HG02973 (cell line): Measurements from ENCODE around the gene NFIC.
"Not testable (repeated sequence)": the region's sequence is repeated elsewhere in the genome, so short reads cannot be mapped to it uniquely, and the experiment has no call there.

Source experiments
- ATAC-seq: cut with Tn5 transposase; IDR thresholded peaks from one replicate; pipeline ENCODE4 v1.9.1; 2021; ENCODE audit warnings: moderate library complexity; ENCODE audit not compliant: unreplicated experiment

Gene NFIC

GRCh38 chr19:3396881-3397265, 30.5 kb downstream of the NFIC start:
- ATAC-seq = no peak

- no peak for ATAC-seq
These were observed 31.1 kb downstream of the NFIC start for GRCh38 chr19:3397266-3398022.

GRCh38 chr19:3398114-3398899, 31.9 kb downstream of the NFIC start:
- ATAC-seq = no peak

- no peak for ATAC-seq
These were observed 32.5 kb downstream of the NFIC start for GRCh38 chr19:3398900-3399278.

GRCh38 chr19:3399311-3399710, 32.9 kb downstream of the NFIC start:
- ATAC-seq = not testable (repeated sequence)

GRCh38 chr19:3401004-3401768, 34.8 kb downstream of the NFIC start:
- no peak for ATAC-seq

- ATAC-seq = no peak
These were observed 36.5 kb downstream of the NFIC start for GRCh38 chr19:3402631-3403443.

- no peak for ATAC-seq
These were observed 37.3 kb downstream of the NFIC start for GRCh38 chr19:3403489-3404323.

- no peak for ATAC-seq
These were observed 38.2 kb downstream of the NFIC start for GRCh38 chr19:3404324-3405260.

- no peak for ATAC-seq
These were observed 38.9 kb downstream of the NFIC start for GRCh38 chr19:3405261-3405653.

- no peak for ATAC-seq
These were observed 40.3 kb downstream of the NFIC start for GRCh38 chr19:3406571-3407111.

GRCh38 chr19:3407556-3408516, 41.5 kb downstream of the NFIC start:
- ATAC-seq = no peak

GRCh38 chr19:3408996-3409345, 42.6 kb downstream of the NFIC start:
- ATAC-seq = no peak

GRCh38 chr19:3409346-3410064, 43.1 kb downstream of the NFIC start:
- no peak for ATAC-seq

- no peak for ATAC-seq
These were observed 45.3 kb downstream of the NFIC start for GRCh38 chr19:3411636-3412035.

- ATAC-seq = no peak
These were observed 45.7 kb downstream of the NFIC start for GRCh38 chr19:3412066-3412465.

GRCh38 chr19:3413796-3414327, 47.5 kb downstream of the NFIC start:
- no peak for ATAC-seq
